Pancreas (tissue), 10 donors: ENCODE results near the gene SDC1. TPM values are rescaled to one million over a fixed set of nuclear protein-coding genes. Genes with fewer than 3 reads are reported as not detected.
"Not testable (repeated sequence)": the region's sequence is repeated elsewhere in the genome, so short reads cannot be mapped to it uniquely, and the experiment has no call there.

Source experiments
- ATAC-seq, 4 donors: fragments of 200-7000 bp; cut with Tn5 transposase; one replicate each; pipeline versions ENCODE4 v1.8.0 to v1.9.1; 2020; ENCODE audit warnings: mild to moderate bottlenecking in 4 of 4, moderate library complexity in 4 of 4
- DNase-seq, 6 donors: peaks; one replicate each; pipeline ENCODE4 v3.0.0-alpha.2; 2020
- FAIRE-seq: peaks from 2 replicates; lab custom pipeline; 2012; peaks lifted over from hg19 to GRCh38; lab: Jason Lieb, UNC
- H3K27ac ChIP-seq, 4 donors: fragments of 200-600 bp; sonication (generic); 1 replicate in 3 of 4; 2 replicates in 1 of 4; pipeline versions ENCODE4 v1.5.0 to v1.8.0; 2020
- H3K27me3 ChIP-seq, 4 donors: fragments of 200-600 bp; one replicate each; pipeline ENCODE4 v1.8.0; 2021
- H3K36me3 ChIP-seq, 3 donors: fragments of 200-600 bp; sonication (generic) in 1 of 3; one replicate each; pipeline versions ENCODE4 v1.5.0 to v1.8.0; 2020 to 2021
- H3K4me1 ChIP-seq, 3 donors: fragments of 200-600 bp; one replicate each; pipeline ENCODE4 v1.8.0; 2021
- H3K4me3 ChIP-seq, 4 donors: fragments of 200-600 bp; sonication (generic) in 2 of 4; one replicate each; pipeline versions ENCODE4 v1.5.0 to v1.8.0; 2020 to 2021
- H3K9me3 ChIP-seq, 4 donors: fragments of 200-600 bp; one replicate each; pipeline ENCODE4 v1.8.0; 2021
- CTCF ChIP-seq, 4 donors: fragments of 200-600 bp; sonication (generic) in 3 of 4; IDR thresholded peaks; one replicate each; pipeline versions ENCODE4 v1.5.0 to v1.8.0; 2021; ENCODE audit warnings: antibody characterized with exemption in 4 of 4
- WGBS, 2 donors: extraction: QIAGEN DNeasy Blood & Tissue Kit; methylation state at CpG; one replicate each; pipeline ENCODE4 v1.1.7; 2013; 5-methylcytosine and 5-hydroxymethylcytosine counted together
- intact Hi-C, 3 donors: fragments of 100-400 bp; cut with DNase I; formaldehyde crosslinking; loops; one replicate each; pipeline versions ENCODE4 v1.11.1 to v1.14.2; 2022
- polyA plus RNA-seq, 2 donors: library from polyadenylated mRNA; stranded (reverse); fragments of 200-250 nt; gene quantifications; one replicate each; pipeline ENCODE4 v1.2.3, GENCODE V29; 2013
- total RNA-seq, 6 donors: library from RNA; stranded (reverse); fragmentation: NEBNext Ultra II Directional in 4 of 6; extraction: Animal tissue kit (Norgen Biotek cat#: 25700) in 4 of 6; gene quantifications; one replicate each; pipeline versions ENCODE4 v1.2.1 to v1.2.4, GENCODE V29; 2021 to 2023
- donor health status: healthy with polysubstance abuse.
- donor health status: DM: no; HTN: no; CAD: no; lungs with moderate emphysema.
- donor health status: DM: no; HTN: no; CAD: no.
- donor health status: control.
- donor health status: control.
- donor health status: Bipolar disorder and iron deficiency.
- donor health status: DM: yes; HTN: yes; CAD: no.
- donor health status: DM: no; HTN: no; CAD: no.
- donor health status: DM: no; HTN: no; CAD: no.
- donor health status: DM: yes; HTN: yes; CAD: no.

SDC1 gene
- total and polyA plus RNA-seq, 8 donors = 4.8 to 27.2 (median 19.9) TPM

- FAIRE-seq = no peak
- TF ChIP-seq CTCF (IDR thresholded peaks at IDR 0.05) = no peak
- Histone ChIP-seq H3K36me3 (peaks cover 5 to 41% (median 37%) of the 10 kb centered on the region in 3 donors), H3K9me3 (no peaks in the 10 kb centered on the region), H3K4me3 (no peak overlapping the region), H3K4me1 (no peaks in the 10 kb centered on the region), H3K27me3 (no peaks in the 10 kb centered on the region), H3K27ac (no peak overlapping the region)
- ATAC-seq = no peak
- no peak for DNase-seq
- intact Hi-C loops = no loop called here
- 96 to 98% methylated on average over 1 of the region's 1 CpG for WGBS, 2 donors
Observed at GRCh38 chr2:20257411-20257810, 32.5 kb upstream of the SDC1 start.

- H3K36me3 ChIP-seq = peaks cover 5 to 51% (median 28%) of the 10 kb centered on the region in 3 donors
- FAIRE-seq = no peak
Observed at GRCh38 chr2:20254731-20255130, 29.8 kb upstream of the SDC1 start.

GRCh38 chr2:20250436-20250835 is 25.5 kb upstream of the SDC1 start:
- Histone ChIP-seq H3K9me3 (no peaks in the 10 kb centered on the region), H3K4me3 (no peak overlapping the region), H3K27me3 (no peaks in the 10 kb centered on the region), H3K27ac (no peak overlapping the region), H3K36me3 (peaks cover 0 to 60% (median 23%) of the 10 kb centered on the region in 3 donors), H3K4me1 (no peaks in the 10 kb centered on the region)
- intact Hi-C loops = no loop called here
- FAIRE-seq (no peak), ATAC-seq (no peak), DNase-seq (no peak)
- TF ChIP-seq CTCF (IDR thresholded peaks at IDR 0.05) = no peak

More at GRCh38 chr2:20254731-20255130, 29.8 kb upstream of the SDC1 start:
- no peak for TF ChIP-seq CTCF (IDR thresholded peaks at IDR 0.05)
- Histone ChIP-seq H3K27ac (no peak overlapping the region), H3K4me3 (no peak overlapping the region), H3K27me3 (no peaks in the 10 kb centered on the region), H3K4me1 (no peaks in the 10 kb centered on the region), H3K9me3 (no peaks in the 10 kb centered on the region)
- DNase-seq (no peak), ATAC-seq (no peak)
- intact Hi-C loops = no loop called here
- 95 to 96% methylated on average over 4 of the region's 4 CpGs for WGBS, 2 donors

GRCh38 chr2:20249170-20249569 is 24.2 kb upstream of the SDC1 start:
- WGBS, 2 donors = 87 to 96% methylated on average over 6 of the region's 6 CpGs
- DNase-seq (no peak), FAIRE-seq (no peak), ATAC-seq (no peak)
- Histone ChIP-seq H3K27me3 (no peaks in the 10 kb centered on the region), H3K36me3 (peaks cover 0 to 47% (median 17%) of the 10 kb centered on the region in 3 donors), H3K9me3 (no peaks in the 10 kb centered on the region), H3K4me1 (no peaks in the 10 kb centered on the region), H3K4me3 (no peak overlapping the region), H3K27ac (no peak overlapping the region)
- no peak for TF ChIP-seq CTCF (IDR thresholded peaks at IDR 0.05)
- intact Hi-C loops = no loop called here

DNA sequence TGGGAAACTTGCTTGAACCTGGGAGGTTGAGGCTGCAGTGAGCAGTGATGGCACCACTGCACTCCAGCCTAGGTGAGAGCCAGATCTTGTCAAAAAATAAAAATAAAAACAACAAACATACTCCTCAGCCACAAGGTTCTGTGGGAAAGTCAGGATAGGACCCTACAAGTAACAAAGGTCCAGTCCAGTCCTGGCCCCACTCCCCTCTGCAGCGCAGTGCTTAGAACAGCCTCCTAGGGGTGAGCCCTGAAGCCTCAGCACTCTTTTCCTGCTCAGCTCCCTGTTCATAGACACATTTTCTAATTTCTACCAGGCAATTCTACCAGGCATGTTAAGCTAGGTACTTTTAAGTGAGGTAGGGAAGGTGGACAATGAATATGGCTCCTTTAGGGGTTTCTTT is 22.2 kb upstream of the SDC1 start:
- peak in 1 of 4 donors; percentile 13 for ATAC-seq
- 98 to 100% methylated on average over 1 of the region's 1 CpG for WGBS, 2 donors

GRCh38 chr2:20243637-20244036 is 18.7 kb upstream of the SDC1 start:
- 78 to 82% methylated on average over 5 of the region's 5 CpGs for WGBS, 2 donors
- FAIRE-seq, H3K9me3 ChIP-seq, H3K4me1 ChIP-seq, DNase-seq, H3K27ac ChIP-seq, intact Hi-C loops, H3K4me3 ChIP-seq, ATAC-seq, H3K27me3 ChIP-seq: not testable (repeated sequence)
- peaks cover 0 to 12% (median 0%) of the 10 kb centered on the region in 3 donors for H3K36me3 ChIP-seq

More for the DNA sequence above, 22.2 kb upstream of the SDC1 start:
- peaks cover 0 to 29% (median 0%) of the 10 kb centered on the region in 3 donors for H3K36me3 ChIP-seq
- no peak overlapping the region for H3K4me3 ChIP-seq
- no peak for FAIRE-seq
- no peaks in the 10 kb centered on the region for H3K27me3 ChIP-seq
- DNase-seq = no peak
- no peaks in the 10 kb centered on the region for H3K4me1 ChIP-seq
- H3K9me3 ChIP-seq = no peaks in the 10 kb centered on the region
- no peak overlapping the region for H3K27ac ChIP-seq
- intact Hi-C loops = no loop called here
- no peak for TF ChIP-seq CTCF (IDR thresholded peaks at IDR 0.05)
